HCT116 (cell line): ENCODE data around the gene GDPD1. TPM values are rescaled to one million over a fixed set of nuclear protein-coding genes. Genes with fewer than 3 reads are reported as not detected.

Experiments
- ATAC-seq: fragments of 200-7000 bp; cut with Tn5 transposase; 2 replicates; pipeline ENCODE4 v1.9.1; 2020; ENCODE audit warnings: mild to moderate bottlenecking, moderate library complexity
- BruUV-seq: library from RNA; stranded (reverse); fragments of 400-500 nt; replicated peaks from 2 replicates; lab custom pipeline; 2021; lab: Mats Ljungman, UMichigan
- CTCF ChIA-PET: fragments of 300-600 bp; sonication (Branson Sonifier 250); formaldehyde crosslinking; loops from one replicate; lab custom pipeline; 2021; ENCODE audit warnings: antibody characterized with exemption; lab: Charles Lee
- POLR2A ChIA-PET: fragments of 300-600, 350-600 bp; sonication (Branson Sonifier 250); formaldehyde crosslinking; loops from one replicate; lab custom pipeline; 2021; ENCODE audit warnings: antibody characterized with exemption; lab: Charles Lee
- RAD21 ChIA-PET, 2 experiments: fragments of 300-600 bp; sonication (Branson Sonifier 250); formaldehyde crosslinking; loops; one replicate each; lab custom pipeline; 2023; ENCODE audit warnings: low total read pairs in 2 of 2; ENCODE audit not compliant: uncharacterized antibody in 2 of 2, unreplicated experiment in 2 of 2, low non-redundant PET in 1 of 2; lab: Charles Lee
- DNase-seq: peaks from one replicate; pipeline ENCODE4 v3.0.0-alpha.2; 2010; ENCODE audit warnings: low read depth, low spot score
- H2AFZ ChIP-seq: fragments of 200-600 bp; shearing (Covaris generic), sonication (generic); 2 replicates; pipeline ENCODE4 v1.6.1; 2017; ENCODE audit warnings: low read depth, mixed run types, mixed read lengths, antibody characterized with exemption, low read length; ENCODE audit not compliant: poor library complexity, severe bottlenecking
- H3K27ac ChIP-seq: 2 replicates; pipeline ENCODE4 v1.5.1; 2012; ENCODE audit warnings: low read depth, low read length
- H3K27me3 ChIP-seq: fragments of 200-600 bp; sonication (generic); 2 replicates; pipeline ENCODE4 v1.6.1; 2016; ENCODE audit warnings: mixed run types, low read length, mixed read lengths; ENCODE audit not compliant: insufficient read depth
- H3K36me3 ChIP-seq, 2 experiments: fragments of 200-500 bp in 1 of 2; fragments of 200-600 bp in 1 of 2; sonication (Bioruptor generic) in 1 of 2; sonication (generic) in 1 of 2; 2 replicates each; pipeline versions ENCODE4 v1.5.1 to v1.6.1; 2014 to 2016; ENCODE audit warnings: low read length in 2 of 2, inconsistent platforms in 1 of 2, mixed read lengths in 1 of 2, mixed run types in 1 of 2; ENCODE audit not compliant: insufficient read depth in 2 of 2, control insufficient read depth in 1 of 2
- H3K4me1 ChIP-seq, 2 experiments: fragments of 200-600 bp in 1 of 2; sonication (generic) in 1 of 2; 2 replicates each; pipeline versions ENCODE4 v1.5.1 to v1.6.1; 2012 to 2017; ENCODE audit warnings: low read length in 2 of 2, inconsistent platforms in 1 of 2, mild to moderate bottlenecking in 1 of 2, mixed read lengths in 1 of 2, mixed run types in 1 of 2, moderate library complexity in 1 of 2; ENCODE audit not compliant: insufficient read depth in 2 of 2, control insufficient read depth in 1 of 2
- H3K4me2 ChIP-seq: fragments of 200-600 bp; sonication (generic); 2 replicates; pipeline ENCODE4 v1.6.1; 2017; ENCODE audit warnings: mixed run types, low read length, mixed read lengths
- H3K4me3 ChIP-seq, 2 experiments: fragments of 200-600 bp in 1 of 2; sonication (generic) in 1 of 2; replicated peaks in 1 of 2; 2 replicates each; pipeline ENCODE4 v1.5.1; 2011 to 2016; ENCODE audit warnings: low read length in 2 of 2, control low read depth in 1 of 2, low read depth in 1 of 2, mild to moderate bottlenecking in 1 of 2, mixed read lengths in 1 of 2, mixed run types in 1 of 2
- H3K79me2 ChIP-seq: fragments of 200-600 bp; sonication (generic); 2 replicates; pipeline ENCODE4 v1.6.1; 2017; ENCODE audit warnings: mild to moderate bottlenecking, mixed run types, low read length, moderate library complexity, mixed read lengths; ENCODE audit not compliant: insufficient read depth
- H3K9ac ChIP-seq: fragments of 200-600 bp; sonication (generic); 2 replicates; pipeline ENCODE4 v1.6.1; 2016; ENCODE audit warnings: low read length, mixed read lengths
- H3K9me2 ChIP-seq: fragments of 200-600 bp; sonication (generic), shearing (Covaris generic); 2 replicates; pipeline ENCODE4 v1.6.1; 2017; ENCODE audit warnings: mixed run types, mild to moderate bottlenecking, moderate library complexity; ENCODE audit not compliant: insufficient read depth
- H3K9me3 ChIP-seq, 2 experiments: fragments of 200-500 bp in 1 of 2; fragments of 200-600 bp in 1 of 2; sonication (Bioruptor generic) in 1 of 2; sonication (generic) in 1 of 2; 2 replicates each; pipeline ENCODE4 v1.6.1; 2014 to 2017; ENCODE audit warnings: low read length in 2 of 2, mixed read lengths in 2 of 2, inconsistent platforms in 1 of 2, low read depth in 1 of 2, mild to moderate bottlenecking in 1 of 2, mixed run types in 1 of 2, moderate library complexity in 1 of 2; ENCODE audit not compliant: control insufficient read depth in 1 of 2, insufficient read depth in 1 of 2
- H4K20me1 ChIP-seq: fragments of 200-600 bp; sonication (generic), shearing (Covaris generic); 2 replicates; pipeline ENCODE4 v1.6.1; 2017; ENCODE audit warnings: mixed run types, mild to moderate bottlenecking, moderate library complexity; ENCODE audit not compliant: insufficient read depth
- CEBPB ChIP-seq: IDR thresholded peaks from 2 replicates; pipeline ENCODE4 v1.6.1; 2012; ENCODE audit warnings: low read depth
- EGR1 ChIP-seq: IDR thresholded peaks from 2 replicates; pipeline ENCODE4 v1.6.1; 2012; ENCODE audit warnings: low read depth
- ELF1 ChIP-seq: IDR thresholded peaks from 2 replicates; pipeline ENCODE4 v1.6.1; 2012; ENCODE audit warnings: low read depth, borderline replicate concordance
- EZH2 ChIP-seq: fragments of 200-600 bp; sonication (generic); IDR thresholded peaks from 2 replicates; pipeline ENCODE4 v1.6.1; 2017; ENCODE audit warnings: antibody characterized with exemption, mixed run types
- FOSL1 ChIP-seq: IDR thresholded peaks from 2 replicates; pipeline ENCODE4 v1.6.1; 2012; ENCODE audit warnings: low read depth
- JUND ChIP-seq: IDR thresholded peaks from 2 replicates; pipeline ENCODE4 v1.6.1; 2012
- POLR2A ChIP-seq: IDR thresholded peaks from 2 replicates; pipeline ENCODE4 v1.7.0; 2011; ENCODE audit warnings: borderline replicate concordance; ENCODE audit not compliant: insufficient read depth, insufficient read length; ENCODE audit errors: extremely low read depth
- RAD21 ChIP-seq: IDR thresholded peaks from 2 replicates; pipeline ENCODE4 v1.6.1; 2012; ENCODE audit warnings: low read depth, mild to moderate bottlenecking
- SIN3A ChIP-seq: IDR thresholded peaks from 2 replicates; pipeline ENCODE4 v1.6.1; 2012; ENCODE audit warnings: low read depth
- SP1 ChIP-seq: IDR thresholded peaks from 2 replicates; pipeline ENCODE4 v1.6.1; 2012; ENCODE audit warnings: low read depth
- SRF ChIP-seq: IDR thresholded peaks from 2 replicates; pipeline ENCODE4 v1.6.1; 2012; ENCODE audit warnings: low read depth
- ZFX ChIP-seq: fragments of 450-650 bp; IDR thresholded peaks from 2 replicates; pipeline ENCODE4 v1.6.1; 2017
- ZNF274 ChIP-seq: fragments of 200-500 bp; sonication (Bioruptor generic); IDR thresholded peaks from 2 replicates; pipeline ENCODE4 v1.6.1; 2014; ENCODE audit warnings: mild to moderate bottlenecking, low read depth, low read length, inconsistent platforms
- intact Hi-C: fragments of 100-400 bp; cut with micrococcal nuclease; formaldehyde crosslinking; loops from 2 replicates; pipeline ENCODE4 v1.10.0; 2022
- total RNA-seq: library from RNA; stranded (reverse); gene quantifications from one replicate; pipeline ENCODE4 v1.2.1, GENCODE V29; 2021; ENCODE audit not compliant: unreplicated experiment
- TF ChIP-seq, protein P1 (sequence below), 3 experiments: fragments of 200-600 bp in 1 of 3; sonication (generic) in 1 of 3; IDR thresholded peaks in 2 of 3; conservative IDR thresholded peaks in 1 of 3; 2 replicates each; pipeline ENCODE4 v1.5.1; 2012 to 2017; ENCODE audit warnings: low read depth in 2 of 3, low read length in 2 of 3, antibody characterized with exemption in 1 of 3, borderline replicate concordance in 1 of 3, control low read depth in 1 of 3, mild to moderate bottlenecking in 1 of 3, mixed read lengths in 1 of 3, mixed run types in 1 of 3, moderate library complexity in 1 of 3; ENCODE audit not compliant: insufficient read depth in 1 of 3

GDPD1 gene
- total RNA-seq, 1 experiment from 2014 or later: 13.7 TPM

GRCh38 chr17:59186850-59187249, 33.5 kb upstream of the GDPD1 start:
- H4K20me1 ChIP-seq: no peaks in the 10 kb centered on the region
- H3K4me1 ChIP-seq: no peaks in the 10 kb centered on the region
- H3K27ac ChIP-seq: no peak overlapping the region
- DNase-seq: no peak
- no peaks in the 10 kb centered on the region for H3K27me3 ChIP-seq
- intact Hi-C loops: no loop called here
- peaks cover 23% of the 10 kb centered on the region in 2 experiments for H3K36me3 ChIP-seq
- H3K79me2 ChIP-seq: no peaks in the 10 kb centered on the region
- no peaks in the 10 kb centered on the region for H3K9me3 ChIP-seq
- TF ChIP-seq POLR2A: no peak
- no peak for TF ChIP-seq EGR1
- no peak for TF ChIP-seq SIN3A
- no peak for TF ChIP-seq JUND
- no peak for TF ChIP-seq ELF1
- TF ChIP-seq EZH2: no peak
- TF ChIP-seq, protein P1, sequence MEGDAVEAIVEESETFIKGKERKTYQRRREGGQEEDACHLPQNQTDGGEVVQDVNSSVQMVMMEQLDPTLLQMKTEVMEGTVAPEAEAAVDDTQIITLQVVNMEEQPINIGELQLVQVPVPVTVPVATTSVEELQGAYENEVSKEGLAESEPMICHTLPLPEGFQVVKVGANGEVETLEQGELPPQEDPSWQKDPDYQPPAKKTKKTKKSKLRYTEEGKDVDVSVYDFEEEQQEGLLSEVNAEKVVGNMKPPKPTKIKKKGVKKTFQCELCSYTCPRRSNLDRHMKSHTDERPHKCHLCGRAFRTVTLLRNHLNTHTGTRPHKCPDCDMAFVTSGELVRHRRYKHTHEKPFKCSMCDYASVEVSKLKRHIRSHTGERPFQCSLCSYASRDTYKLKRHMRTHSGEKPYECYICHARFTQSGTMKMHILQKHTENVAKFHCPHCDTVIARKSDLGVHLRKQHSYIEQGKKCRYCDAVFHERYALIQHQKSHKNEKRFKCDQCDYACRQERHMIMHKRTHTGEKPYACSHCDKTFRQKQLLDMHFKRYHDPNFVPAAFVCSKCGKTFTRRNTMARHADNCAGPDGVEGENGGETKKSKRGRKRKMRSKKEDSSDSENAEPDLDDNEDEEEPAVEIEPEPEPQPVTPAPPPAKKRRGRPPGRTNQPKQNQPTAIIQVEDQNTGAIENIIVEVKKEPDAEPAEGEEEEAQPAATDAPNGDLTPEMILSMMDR (IDR thresholded peaks at IDR 0.05 in 2 of 3, conservative IDR thresholded peaks at IDR 0.05 in 1 of 3; ENCODE audit: borderline replicate concordance in 1 of 3, insufficient read depth in 1 of 3, low read depth in 2 of 3, low read length in 2 of 3): no peak
- TF ChIP-seq ZFX: no peak
- no peak for TF ChIP-seq CEBPB
- ChIA-PET POLR2A (no interaction called here), CTCF (no interaction called here), RAD21 (no interaction called here)
- no peak overlapping the region for H3K4me2 ChIP-seq
- H2AFZ ChIP-seq: no peak overlapping the region
- H3K4me3 ChIP-seq: no peak overlapping the region
- BruUV-seq: no TSS peak
- ATAC-seq: no peak
- no peaks in the 10 kb centered on the region for H3K9me2 ChIP-seq
- no peak overlapping the region for H3K9ac ChIP-seq

DNA sequence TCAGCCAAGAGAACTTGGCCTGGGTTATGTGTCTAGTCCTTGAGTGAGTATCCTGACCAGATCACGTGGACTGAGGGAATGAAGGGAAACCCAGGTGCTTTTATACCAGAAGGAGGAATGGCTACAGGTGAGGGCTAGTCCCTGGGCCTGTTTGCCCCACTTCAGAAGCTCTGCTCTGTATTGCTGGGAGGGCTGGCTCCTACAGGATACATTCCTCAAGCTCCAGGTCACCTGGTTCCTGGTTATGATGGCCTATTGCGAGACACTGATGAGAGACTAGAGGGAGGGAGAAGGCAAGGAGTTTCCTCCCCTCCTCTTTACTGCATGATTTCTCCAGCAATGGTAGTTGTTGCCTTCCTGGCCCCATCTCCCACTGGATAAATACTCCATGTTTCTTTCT, 29.5 kb upstream of the GDPD1 start:
- Histone ChIP-seq H3K4me2 (no peak overlapping the region), H3K36me3 (peaks cover 33 to 42% of the 10 kb centered on the region in 2 experiments), H2AFZ (no peak overlapping the region), H3K79me2 (no peaks in the 10 kb centered on the region), H3K9me3 (no peaks in the 10 kb centered on the region), H3K9me2 (no peaks in the 10 kb centered on the region), H3K4me1 (no peaks in the 10 kb centered on the region), H3K4me3 (no peak overlapping the region), H3K9ac (no peak overlapping the region), H3K27me3 (no peaks in the 10 kb centered on the region), H4K20me1 (no peaks in the 10 kb centered on the region; the same call in 1 of the 2 replicates), H3K27ac (no peak overlapping the region)
- intact Hi-C loops: no loop called here
- RAD21 ChIA-PET: no interaction called here
- TF ChIP-seq RAD21: no peak
- no peak for TF ChIP-seq FOSL1
- no peak for TF ChIP-seq POLR2A
- no peak for TF ChIP-seq ZNF274
- TF ChIP-seq SRF: no peak
- no peak for TF ChIP-seq SP1
- no peak for TF ChIP-seq CEBPB
- CTCF ChIA-PET: no interaction called here
- DNase-seq (no peak), ATAC-seq (no peak)
- BruUV-seq: no TSS peak
- POLR2A ChIA-PET: no interaction called here
